Hematopoietic multipotent progenitor cell treated with erythropoietin and hydrocortisone succinate and interleukin-3 and kit ligand, for 6 days (in vitro differentiated cells): ENCODE measurements around the gene SCP2.

ENCODE experiments used
- DNase-seq: peaks from one replicate; pipeline ENCODE4 v3.0.0-alpha.2; 2015

SCP2 gene

GRCh38 chr1:53085405-53085804 is 158.3 kb downstream of the SCP2 start:
- no peak for DNase-seq

DNA sequence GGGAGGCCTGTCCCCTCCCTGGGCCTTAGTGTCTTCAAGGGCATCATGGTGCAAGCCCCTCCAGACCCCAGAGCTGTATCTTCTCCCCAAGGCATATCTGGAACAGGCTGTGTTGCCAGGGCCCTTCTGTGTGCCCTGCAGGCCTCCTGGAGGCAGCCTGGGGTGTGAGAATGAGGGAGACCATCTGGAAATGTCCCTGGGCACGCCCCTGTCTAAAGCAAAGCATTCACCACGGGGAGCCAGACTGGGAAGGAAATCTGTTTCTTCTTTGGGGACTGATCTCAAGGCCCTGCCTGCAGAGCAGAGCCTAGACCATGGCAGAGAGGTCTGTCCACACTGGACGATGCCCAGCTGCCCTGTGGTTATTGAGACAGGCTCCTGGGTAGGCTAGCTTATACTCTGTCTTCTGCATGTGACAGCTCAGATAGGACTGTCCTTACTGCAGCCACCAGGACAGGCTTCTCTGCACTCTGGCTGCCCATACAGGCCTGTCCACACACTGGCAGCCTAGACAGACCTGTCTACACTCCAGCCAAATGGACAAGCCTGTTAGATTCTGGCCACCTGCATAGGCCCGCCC is 159.5 kb downstream of the SCP2 start:
- DNase-seq: no peak

GRCh38 chr1:53087332-53088285 is 160.5 kb downstream of the SCP2 start:
- no peak for DNase-seq

GRCh38 chr1:53088616-53089300 is 161.7 kb downstream of the SCP2 start:
- no peak for DNase-seq

DNA sequence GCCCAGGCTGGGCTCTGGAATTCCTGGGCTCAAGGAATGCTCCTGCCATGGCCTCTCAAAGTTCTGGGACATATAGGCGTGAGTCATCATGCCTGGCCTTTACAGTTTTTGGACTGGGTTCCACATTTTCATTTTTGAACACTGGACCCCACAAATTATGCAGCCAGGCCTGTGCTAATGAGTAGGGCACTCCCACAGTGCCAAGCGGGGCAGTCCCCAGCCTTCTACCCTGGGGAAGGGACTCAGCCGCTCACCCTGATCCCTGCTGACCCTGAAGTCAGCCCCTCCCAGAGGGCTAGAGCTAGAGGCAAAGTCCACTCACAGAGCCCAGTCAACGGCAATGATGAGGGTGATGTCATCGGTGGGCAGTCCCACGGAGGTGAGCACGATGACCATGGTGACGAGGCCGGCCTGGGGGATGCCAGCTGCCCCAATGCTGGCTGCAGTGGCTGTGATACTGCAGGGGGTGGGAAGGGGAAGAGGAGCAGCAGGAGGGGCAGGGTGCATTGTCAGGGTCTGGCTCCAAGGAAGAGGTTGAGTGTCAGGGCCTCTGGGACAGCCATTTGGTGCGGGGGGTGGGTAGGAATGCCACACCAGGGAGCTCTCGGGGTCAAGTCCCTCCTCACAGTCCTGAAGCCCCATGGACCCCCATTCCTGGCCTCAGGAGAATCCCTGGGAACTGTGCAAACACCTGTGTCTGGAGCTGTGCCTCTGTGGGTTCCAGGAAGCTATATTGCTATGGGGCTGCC is 162.6 kb downstream of the SCP2 start:
- no peak for DNase-seq

- DNase-seq: no peak
Measured at GRCh38 chr1:53090227-53091147, 163.4 kb downstream of the SCP2 start.

DNA sequence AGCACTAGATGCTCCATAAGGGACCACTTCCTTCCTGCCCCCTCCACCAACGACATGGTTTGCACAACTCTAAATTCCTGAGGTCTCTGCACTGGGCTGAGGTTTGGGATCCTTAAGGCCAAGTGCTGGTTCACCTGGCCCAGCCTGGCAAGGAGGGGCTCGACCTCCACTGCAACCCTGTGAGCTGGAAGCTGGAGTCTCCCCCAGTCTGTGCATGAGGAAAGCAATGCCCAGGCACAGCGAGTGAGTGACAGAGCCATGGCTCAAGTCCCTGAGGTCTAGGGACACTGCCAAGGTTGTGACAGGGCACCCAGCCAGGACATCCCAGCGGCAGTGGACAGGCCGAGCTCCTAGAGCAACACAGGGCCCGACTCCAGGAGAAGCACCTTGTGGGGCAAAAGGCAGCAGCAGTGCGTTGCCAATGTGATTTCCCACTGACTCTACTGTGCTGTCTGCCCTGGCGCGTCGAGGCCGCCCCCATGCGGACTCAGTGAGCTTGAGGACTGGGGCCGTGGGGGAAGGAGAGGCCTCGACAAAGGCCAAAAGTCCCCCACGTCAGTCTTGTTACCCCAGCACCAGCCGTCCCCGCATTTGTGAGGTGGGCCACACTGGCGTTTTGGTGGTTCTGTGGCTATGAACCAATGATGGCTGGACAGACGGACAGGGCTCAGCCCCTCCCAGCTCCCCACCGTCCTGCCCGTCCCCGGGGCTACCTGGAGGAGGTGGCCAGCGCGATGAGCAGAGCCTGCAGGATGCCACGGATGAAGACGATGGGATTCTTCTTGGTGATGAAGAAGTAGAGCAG is 165.0 kb downstream of the SCP2 start:
- no peak for DNase-seq

GRCh38 chr1:53092659-53093450 is 165.8 kb downstream of the SCP2 start:
- no peak for DNase-seq

DNA sequence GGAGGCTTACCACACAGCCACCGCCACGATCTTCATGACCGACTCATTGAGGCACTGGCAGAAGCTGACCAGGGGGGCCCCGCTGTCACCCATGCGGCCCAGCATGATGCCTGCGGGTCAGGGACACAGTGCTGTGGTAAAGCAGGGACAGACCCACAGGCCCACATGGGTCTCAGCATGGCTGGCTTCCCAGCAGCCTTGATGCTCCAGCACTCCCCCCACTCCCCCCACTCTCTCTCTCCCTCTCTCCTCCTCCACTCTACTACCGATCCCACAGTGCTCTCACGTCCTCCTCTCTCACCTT is 166.3 kb downstream of the SCP2 start:
- no peak for DNase-seq

- no peak for DNase-seq
Measured at GRCh38 chr1:53093778-53094532, 166.9 kb downstream of the SCP2 start.

DNA sequence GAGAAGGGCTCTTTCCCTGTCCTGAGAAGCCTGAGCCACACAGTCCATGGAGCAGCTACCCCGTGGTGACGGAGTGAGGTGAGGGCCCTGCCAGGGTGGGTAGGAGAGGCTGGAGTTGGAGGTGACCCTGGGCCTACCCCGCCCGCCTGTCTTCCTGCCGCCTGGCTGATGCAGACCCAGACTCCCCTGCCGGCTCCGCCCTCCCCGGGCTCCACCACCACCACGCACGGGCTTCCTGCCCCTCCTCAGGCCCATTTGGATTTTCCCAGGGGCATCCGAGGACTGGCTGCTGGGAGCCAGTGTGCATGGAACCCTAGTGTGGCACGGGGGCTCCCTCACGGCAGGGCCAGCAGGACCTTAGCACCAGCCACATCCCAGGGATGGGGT is 167.4 kb downstream of the SCP2 start:
- no peak for DNase-seq
